Lung (tissue), 12 donors: ENCODE measurements around the gene COLEC12. TPM values are rescaled to one million over a fixed set of nuclear protein-coding genes. Genes with fewer than 3 reads are reported as not detected.
A peak's percentile ranks its signal among the peaks of the same experiment; 100 is the strongest.

Source experiments
- ATAC-seq: fragments of 200-7000 bp; cut with Tn5 transposase; one replicate; pipeline ENCODE4 v1.9.1; 2020; ENCODE audit warnings: moderate number of reproducible peaks; ENCODE audit not compliant: insufficient read depth, low FRiP score
- DNase-seq, 3 donors: peaks; one replicate each; pipeline ENCODE4 v3.0.0-alpha.2; 2013 to 2017
- H3K27ac ChIP-seq, 2 donors: one replicate each; pipeline ENCODE4 v1.5.1; 2013; ENCODE audit warnings: mild to moderate bottlenecking in 2 of 2, moderate library complexity in 2 of 2, control low read depth in 1 of 2, inconsistent platforms in 1 of 2, low read depth in 1 of 2, low read length in 1 of 2
- H3K27me3 ChIP-seq, 3 donors: one replicate each; pipeline ENCODE4 v1.5.1; 2013; ENCODE audit warnings: low read length in 2 of 3; ENCODE audit not compliant: control insufficient read depth in 3 of 3, insufficient read depth in 3 of 3
- H3K36me3 ChIP-seq, 4 donors: one replicate each; pipeline ENCODE4 v1.5.1; 2013; ENCODE audit warnings: low read length in 4 of 4, mild to moderate bottlenecking in 1 of 4, moderate library complexity in 1 of 4; ENCODE audit not compliant: control insufficient read depth in 4 of 4, insufficient read depth in 4 of 4
- H3K4me1 ChIP-seq, 5 donors: one replicate each; pipeline ENCODE4 v1.5.1; 2013; ENCODE audit warnings: low read length in 5 of 5, mild to moderate bottlenecking in 2 of 5, moderate library complexity in 1 of 5; ENCODE audit not compliant: control insufficient read depth in 5 of 5, insufficient read depth in 5 of 5
- H3K4me3 ChIP-seq: one replicate; pipeline ENCODE4 v1.5.1; 2013; ENCODE audit warnings: mild to moderate bottlenecking, control low read depth, moderate library complexity
- H3K9ac ChIP-seq, 2 donors: one replicate each; pipeline ENCODE4 v1.5.1; 2013; ENCODE audit warnings: low read length in 2 of 2, control low read depth in 1 of 2; ENCODE audit not compliant: insufficient read depth in 1 of 2
- H3K9me3 ChIP-seq, 4 donors: one replicate each; pipeline ENCODE4 v1.5.1; 2013; ENCODE audit warnings: low read length in 3 of 4, mild to moderate bottlenecking in 1 of 4, moderate library complexity in 1 of 4; ENCODE audit not compliant: control insufficient read depth in 4 of 4, insufficient read depth in 3 of 4
- CTCF ChIP-seq: IDR thresholded peaks from 2 replicates; pipeline ENCODE4 v1.5.1; 2012; ENCODE audit warnings: mild to moderate bottlenecking; ENCODE audit errors: control extremely low read depth, extremely low read depth
- WGBS, 2 donors: extraction: QIAGEN DNeasy Blood & Tissue Kit; methylation state at CpG; one replicate each; pipeline ENCODE4 v1.1.7; 2013; 5-methylcytosine and 5-hydroxymethylcytosine counted together
- polyA plus RNA-seq, 2 donors: library from polyadenylated mRNA; stranded (reverse); fragments of 200-250 nt; gene quantifications; one replicate each; pipeline ENCODE4 v1.2.1, GENCODE V29; 2013
- total RNA-seq, 2 donors: library from RNA; depleted of rRNA in 1 of 2; stranded (reverse); fragments of >200 nt in 1 of 2; gene quantifications; one replicate each; pipeline ENCODE4 v1.2.1, GENCODE V29; 2014 to 2021
- donor health status: control.
- donor health status: control.
- donor health status: Bipolar disorder and iron deficiency.
- donor health status: healthy.
- donor health status: DM: yes; HTN: yes; CAD: no.

The COLEC12 gene
- total and polyA plus RNA-seq, 4 donors: 10.3 to 108 (median 28.1) TPM

DNA sequence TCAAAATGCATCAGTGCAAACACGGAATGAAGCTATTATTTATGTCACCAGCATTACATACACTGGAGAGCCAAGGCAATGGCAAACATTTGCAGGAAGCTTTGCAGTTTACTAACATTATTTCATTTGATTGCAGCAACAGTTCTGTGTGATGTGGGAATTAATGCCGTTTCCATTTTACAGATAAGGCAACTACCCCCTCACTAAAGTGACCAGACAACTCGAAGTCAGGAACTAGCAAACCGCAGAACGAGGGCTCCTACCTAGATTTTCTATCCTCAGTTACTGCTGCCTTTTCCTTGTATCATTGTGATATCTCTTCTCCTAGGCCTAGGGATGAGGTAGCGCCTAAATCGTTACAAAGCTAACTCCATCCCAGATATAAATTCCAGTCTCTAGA, 85.5 kb downstream of the COLEC12 start:
- no peak overlapping the region for H3K9ac ChIP-seq
- H3K27me3 ChIP-seq: no peaks in the 10 kb centered on the region
- DNase-seq (no peak), ATAC-seq (no peak)
- H3K36me3 ChIP-seq: no peaks in the 10 kb centered on the region
- H3K27ac ChIP-seq: no peak overlapping the region
- peaks cover 0 to 3% (median 0%) of the 10 kb centered on the region in 5 donors for H3K4me1 ChIP-seq
- no peak overlapping the region for H3K4me3 ChIP-seq
- H3K9me3 ChIP-seq: peaks cover 0 to 2% (median 0%) of the 10 kb centered on the region in 4 donors
- TF ChIP-seq CTCF: no peak
- WGBS, 2 donors: 68 to 71% methylated on average over 7 of the region's 7 CpGs

DNA sequence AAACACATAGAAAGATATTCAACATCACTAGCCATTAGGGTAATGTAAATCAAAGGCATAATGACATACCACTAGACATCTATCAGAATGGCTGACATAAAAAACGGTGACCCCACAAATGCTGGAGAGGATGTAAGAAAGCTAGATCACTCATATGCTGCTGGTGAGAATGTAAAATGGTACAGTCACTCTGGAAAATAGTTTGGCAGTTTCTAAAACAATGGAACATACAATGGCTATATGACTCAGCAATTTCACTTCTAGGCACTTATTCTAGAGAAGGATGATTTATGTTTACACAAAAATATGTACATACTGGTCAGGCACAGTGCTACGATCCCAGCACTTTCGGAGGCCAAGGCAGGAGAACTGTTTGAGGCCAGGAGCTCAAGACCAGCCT, 87.3 kb downstream of the COLEC12 start:
- H3K9me3 ChIP-seq: no peaks in the 10 kb centered on the region
- H3K27ac ChIP-seq: no peak overlapping the region
- ATAC-seq (no peak), DNase-seq (no peak)
- H3K4me3 ChIP-seq: no peak overlapping the region
- WGBS, 2 donors: 63 to 71% methylated on average over 3 of the region's 3 CpGs
- H3K36me3 ChIP-seq: no peaks in the 10 kb centered on the region
- TF ChIP-seq CTCF: no peak
- H3K4me1 ChIP-seq: peaks cover 0 to 3% (median 0%) of the 10 kb centered on the region in 5 donors
- no peaks in the 10 kb centered on the region for H3K27me3 ChIP-seq
- no peak overlapping the region for H3K9ac ChIP-seq

- Histone ChIP-seq H3K9me3 (no peaks in the 10 kb centered on the region), H3K36me3 (peaks cover 0 to 9% (median 0%) of the 10 kb centered on the region in 4 donors), H3K27ac (no peak overlapping the region), H3K4me3 (no peak overlapping the region), H3K27me3 (no peaks in the 10 kb centered on the region), H3K4me1 (peaks cover 0 to 4% (median 0%) of the 10 kb centered on the region in 5 donors), H3K9ac (no peak overlapping the region)
- ATAC-seq: peak; percentile 43
- no peak for DNase-seq
- no peak for TF ChIP-seq CTCF
Measured at GRCh38 chr18:410047-410455, 90.5 kb downstream of the COLEC12 start.

DNA sequence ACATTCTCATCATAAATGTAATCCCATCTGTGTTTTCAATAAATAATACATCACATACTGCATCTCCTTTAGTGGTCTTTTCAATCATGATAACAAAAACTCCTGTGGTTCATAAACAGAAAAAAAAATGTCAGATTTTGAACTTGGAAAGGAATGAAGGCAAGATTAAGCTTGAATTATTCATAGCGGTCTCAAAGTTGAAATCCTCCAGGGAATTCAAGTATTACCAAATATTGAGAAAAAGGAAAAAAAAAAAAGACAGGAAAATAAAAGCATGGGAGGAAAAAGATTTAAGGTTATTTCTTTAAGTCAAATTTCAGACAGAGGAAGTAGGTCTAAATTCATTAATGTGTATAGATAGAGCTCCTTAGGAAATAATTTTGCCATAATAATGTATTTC, 92.1 kb downstream of the COLEC12 start:
- no peaks in the 10 kb centered on the region for H3K27me3 ChIP-seq
- 78 to 89% methylated on average over 1 of the region's 1 CpG for WGBS, 2 donors
- no peak overlapping the region for H3K27ac ChIP-seq
- peaks cover 0 to 9% (median 0%) of the 10 kb centered on the region in 4 donors for H3K36me3 ChIP-seq
- peaks cover 0 to 4% (median 0%) of the 10 kb centered on the region in 5 donors for H3K4me1 ChIP-seq
- H3K9me3 ChIP-seq: no peaks in the 10 kb centered on the region
- DNase-seq (no peak), ATAC-seq (no peak)
- no peak overlapping the region for H3K9ac ChIP-seq
- no peak for TF ChIP-seq CTCF
- H3K4me3 ChIP-seq: no peak overlapping the region
